SK-N-SH (cell line): ENCODE measurements around the gene BTN3A1.

Experiments
- CHD2 ChIP-seq: fragments of 150-350 bp; IDR thresholded peaks from 2 replicates; pipeline ENCODE4 v1.6.1; 2018; ENCODE audit warnings: low read length; ENCODE audit not compliant: partially characterized antibody
- ELF1 ChIP-seq: IDR thresholded peaks from 2 replicates; pipeline ENCODE4 v1.4.0; 2012
- EZH2phosphoT487 ChIP-seq: fragments of 200-600 bp; sonication (generic); IDR thresholded peaks from 2 replicates; pipeline ENCODE4 v1.6.1; 2017; ENCODE audit warnings: low read depth, mixed run types, mild to moderate bottlenecking, antibody characterized with exemption, moderate library complexity, borderline replicate concordance
- MAX ChIP-seq: IDR thresholded peaks from 2 replicates; pipeline ENCODE4 v1.4.0; 2012; ENCODE audit warnings: low read depth
- NRF1 ChIP-seq: IDR thresholded peaks from 2 replicates; pipeline ENCODE4 v1.6.1; 2012; ENCODE audit warnings: low read depth, mild to moderate bottlenecking, low read length
- POLR2AphosphoS5 ChIP-seq: IDR thresholded peaks from 2 replicates; pipeline ENCODE4 v1.6.1; 2012; ENCODE audit warnings: low read depth, low read length
- RAD21 ChIP-seq: IDR thresholded peaks from 2 replicates; pipeline ENCODE4 v1.6.1; 2012; ENCODE audit warnings: mild to moderate bottlenecking, low read length
- RCOR1 ChIP-seq: fragments of 150-350 bp; IDR thresholded peaks from 2 replicates; pipeline ENCODE4 v1.6.1; 2017; ENCODE audit warnings: antibody characterized with exemption, low read length
- SIN3A ChIP-seq: IDR thresholded peaks from 2 replicates; pipeline ENCODE4 v1.6.1; 2012; ENCODE audit warnings: low read depth, mild to moderate bottlenecking, low read length, moderate library complexity, borderline replicate concordance
- TF ChIP-seq, protein P1 (sequence below): fragments of 200-600 bp; sonication (generic); IDR thresholded peaks from 2 replicates; pipeline ENCODE4 v1.6.1; 2017; ENCODE audit warnings: antibody characterized with exemption, mild to moderate bottlenecking, moderate library complexity
- TF ChIP-seq, protein P2 (sequence below): IDR thresholded peaks from 2 replicates; pipeline ENCODE4 v1.6.1; 2012; ENCODE audit warnings: mild to moderate bottlenecking, low read depth, low read length, moderate library complexity

DNA sequence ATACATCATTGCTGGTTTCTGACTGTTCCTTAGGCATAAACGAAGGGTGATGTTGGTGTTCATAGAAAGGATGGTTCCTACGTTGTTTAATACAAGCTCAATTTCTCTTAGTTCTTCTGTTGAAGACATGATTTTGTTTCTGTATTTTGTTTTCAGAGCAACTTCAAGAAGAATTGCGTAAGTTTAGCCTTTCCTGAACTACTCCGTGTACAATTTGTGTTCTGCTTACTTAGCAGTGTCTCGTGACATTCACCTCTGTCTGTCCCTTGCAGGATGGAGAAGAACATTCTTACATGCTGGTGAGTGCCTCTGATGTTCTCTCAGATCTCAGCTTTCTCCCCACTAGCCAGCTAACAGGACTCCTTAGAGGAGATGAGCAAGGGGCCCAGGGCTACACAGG, 11.5 kb upstream of the BTN3A1 start:
- TF ChIP-seq, protein P1, sequence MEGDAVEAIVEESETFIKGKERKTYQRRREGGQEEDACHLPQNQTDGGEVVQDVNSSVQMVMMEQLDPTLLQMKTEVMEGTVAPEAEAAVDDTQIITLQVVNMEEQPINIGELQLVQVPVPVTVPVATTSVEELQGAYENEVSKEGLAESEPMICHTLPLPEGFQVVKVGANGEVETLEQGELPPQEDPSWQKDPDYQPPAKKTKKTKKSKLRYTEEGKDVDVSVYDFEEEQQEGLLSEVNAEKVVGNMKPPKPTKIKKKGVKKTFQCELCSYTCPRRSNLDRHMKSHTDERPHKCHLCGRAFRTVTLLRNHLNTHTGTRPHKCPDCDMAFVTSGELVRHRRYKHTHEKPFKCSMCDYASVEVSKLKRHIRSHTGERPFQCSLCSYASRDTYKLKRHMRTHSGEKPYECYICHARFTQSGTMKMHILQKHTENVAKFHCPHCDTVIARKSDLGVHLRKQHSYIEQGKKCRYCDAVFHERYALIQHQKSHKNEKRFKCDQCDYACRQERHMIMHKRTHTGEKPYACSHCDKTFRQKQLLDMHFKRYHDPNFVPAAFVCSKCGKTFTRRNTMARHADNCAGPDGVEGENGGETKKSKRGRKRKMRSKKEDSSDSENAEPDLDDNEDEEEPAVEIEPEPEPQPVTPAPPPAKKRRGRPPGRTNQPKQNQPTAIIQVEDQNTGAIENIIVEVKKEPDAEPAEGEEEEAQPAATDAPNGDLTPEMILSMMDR = no peak
- TF ChIP-seq NRF1 (no peak), SIN3A (no peak), RCOR1 (no peak), EZH2phosphoT487 (no peak), CHD2 (no peak), ELF1 (no peak), RAD21 (no peak), POLR2AphosphoS5 (no peak), MAX (no peak)
- TF ChIP-seq, protein P2, sequence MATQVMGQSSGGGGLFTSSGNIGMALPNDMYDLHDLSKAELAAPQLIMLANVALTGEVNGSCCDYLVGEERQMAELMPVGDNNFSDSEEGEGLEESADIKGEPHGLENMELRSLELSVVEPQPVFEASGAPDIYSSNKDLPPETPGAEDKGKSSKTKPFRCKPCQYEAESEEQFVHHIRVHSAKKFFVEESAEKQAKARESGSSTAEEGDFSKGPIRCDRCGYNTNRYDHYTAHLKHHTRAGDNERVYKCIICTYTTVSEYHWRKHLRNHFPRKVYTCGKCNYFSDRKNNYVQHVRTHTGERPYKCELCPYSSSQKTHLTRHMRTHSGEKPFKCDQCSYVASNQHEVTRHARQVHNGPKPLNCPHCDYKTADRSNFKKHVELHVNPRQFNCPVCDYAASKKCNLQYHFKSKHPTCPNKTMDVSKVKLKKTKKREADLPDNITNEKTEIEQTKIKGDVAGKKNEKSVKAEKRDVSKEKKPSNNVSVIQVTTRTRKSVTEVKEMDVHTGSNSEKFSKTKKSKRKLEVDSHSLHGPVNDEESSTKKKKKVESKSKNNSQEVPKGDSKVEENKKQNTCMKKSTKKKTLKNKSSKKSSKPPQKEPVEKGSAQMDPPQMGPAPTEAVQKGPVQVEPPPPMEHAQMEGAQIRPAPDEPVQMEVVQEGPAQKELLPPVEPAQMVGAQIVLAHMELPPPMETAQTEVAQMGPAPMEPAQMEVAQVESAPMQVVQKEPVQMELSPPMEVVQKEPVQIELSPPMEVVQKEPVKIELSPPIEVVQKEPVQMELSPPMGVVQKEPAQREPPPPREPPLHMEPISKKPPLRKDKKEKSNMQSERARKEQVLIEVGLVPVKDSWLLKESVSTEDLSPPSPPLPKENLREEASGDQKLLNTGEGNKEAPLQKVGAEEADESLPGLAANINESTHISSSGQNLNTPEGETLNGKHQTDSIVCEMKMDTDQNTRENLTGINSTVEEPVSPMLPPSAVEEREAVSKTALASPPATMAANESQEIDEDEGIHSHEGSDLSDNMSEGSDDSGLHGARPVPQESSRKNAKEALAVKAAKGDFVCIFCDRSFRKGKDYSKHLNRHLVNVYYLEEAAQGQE = no peak
